ENCODE data around the gene PCDH9.
"Not testable (repeated sequence)": the region's sequence is repeated elsewhere in the genome, so short reads cannot be mapped to it uniquely, and the experiment has no call there.

The PCDH9 gene

DNA sequence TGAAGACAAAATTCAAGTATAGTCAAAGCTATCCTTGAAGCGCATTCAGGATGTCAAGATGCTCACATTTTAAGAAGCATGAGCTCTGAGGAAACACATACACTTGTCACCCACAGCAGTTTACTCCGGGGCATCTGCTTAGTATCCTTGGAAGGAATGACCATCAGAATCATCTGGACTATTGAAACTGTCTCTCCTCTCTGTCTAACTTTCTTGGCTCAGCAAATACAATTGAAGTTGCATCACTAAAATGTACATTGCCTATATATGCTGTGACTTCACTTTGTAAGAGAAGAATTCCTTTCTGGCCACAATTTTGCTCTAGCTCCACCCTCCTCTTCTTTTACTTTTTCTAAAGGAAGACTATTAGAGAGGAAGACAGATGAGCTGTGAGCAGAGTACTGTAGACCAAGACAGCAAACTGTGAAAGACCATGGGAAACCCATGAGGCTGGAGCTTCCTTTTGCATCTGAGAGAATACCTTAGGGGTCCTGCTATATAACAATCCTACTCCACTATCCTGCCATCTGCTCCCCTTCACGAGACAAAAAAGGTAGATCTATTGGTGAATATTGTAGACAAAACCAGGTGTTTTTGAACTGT lies 906.3 kb downstream of the PCDH9 start:
- no peak for DNase-seq (ENCODE audit: low read depth in 2 of 2, low spot score in 1 of 2)

DNA sequence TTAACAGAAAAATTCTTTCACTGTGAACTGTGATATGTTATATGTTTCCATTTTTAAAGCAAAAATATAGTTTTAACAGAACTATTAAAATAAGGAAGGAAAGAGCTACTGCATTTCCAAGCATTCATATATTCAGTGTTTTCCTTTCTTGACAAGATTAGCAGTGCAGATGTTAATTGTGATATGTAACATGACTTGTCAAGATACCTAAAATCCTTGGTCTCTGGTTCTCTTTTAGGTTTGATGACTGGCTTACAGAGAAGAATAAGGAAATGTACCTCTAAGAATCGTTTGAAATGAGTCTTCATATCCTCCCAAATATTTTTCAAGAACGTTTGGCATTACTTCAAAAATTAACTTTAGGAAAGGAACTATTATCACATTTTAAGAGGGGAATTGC lies 907.2 kb downstream of the PCDH9 start:
- DNase-seq (ENCODE audit: low read depth in 2 of 2, low spot score in 1 of 2), result no peak

DNA sequence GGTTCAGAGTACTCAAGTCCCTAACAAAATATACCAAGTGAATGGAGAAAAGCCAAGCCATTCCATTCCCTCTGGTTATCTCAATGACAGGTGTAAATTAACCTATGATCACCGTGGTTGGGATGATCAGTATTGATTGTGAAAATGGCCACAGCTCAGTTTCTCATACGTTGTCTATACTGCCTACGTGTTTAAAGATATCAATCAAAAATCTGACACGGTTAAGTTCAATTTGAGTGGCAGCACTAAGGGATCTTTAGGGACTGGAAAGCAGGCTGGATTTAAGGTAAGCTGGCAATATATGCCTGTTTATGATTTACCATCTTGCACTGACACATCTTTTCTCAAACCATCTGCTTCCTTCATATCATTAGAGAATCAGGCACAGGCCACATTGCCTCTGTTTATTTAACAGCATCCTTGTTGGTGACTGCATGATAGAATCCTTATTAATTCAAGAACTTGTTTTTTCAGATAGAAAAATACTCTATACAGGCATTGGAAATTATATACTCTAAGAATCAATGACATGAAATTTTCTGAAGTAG lies 907.9 kb downstream of the PCDH9 start:
- DNase-seq (ENCODE audit: low read depth in 2 of 2, low spot score in 1 of 2), result no peak

DNA sequence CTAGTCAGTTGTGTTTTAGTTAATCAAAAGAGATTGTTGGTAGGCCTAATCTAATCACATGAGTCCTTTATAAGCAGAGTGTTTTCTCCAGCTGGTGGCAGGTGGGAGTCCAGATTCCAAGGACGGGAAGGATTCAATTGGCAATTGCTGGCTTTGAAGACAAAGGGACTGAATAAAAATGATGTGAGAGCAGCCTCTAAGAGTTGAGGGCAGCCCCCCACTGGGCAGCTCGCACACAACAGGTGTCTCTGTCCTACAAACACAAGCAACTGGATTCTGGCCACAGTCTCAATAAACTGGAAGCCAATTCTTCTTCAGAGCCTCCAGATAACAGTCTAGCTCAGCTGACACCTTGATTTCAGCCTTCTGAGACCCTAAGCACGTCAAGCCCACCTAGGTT lies 915.2 kb downstream of the PCDH9 start:
- DNase-seq (ENCODE audit: low read depth in 2 of 2, low spot score in 1 of 2), result no peak

DNA sequence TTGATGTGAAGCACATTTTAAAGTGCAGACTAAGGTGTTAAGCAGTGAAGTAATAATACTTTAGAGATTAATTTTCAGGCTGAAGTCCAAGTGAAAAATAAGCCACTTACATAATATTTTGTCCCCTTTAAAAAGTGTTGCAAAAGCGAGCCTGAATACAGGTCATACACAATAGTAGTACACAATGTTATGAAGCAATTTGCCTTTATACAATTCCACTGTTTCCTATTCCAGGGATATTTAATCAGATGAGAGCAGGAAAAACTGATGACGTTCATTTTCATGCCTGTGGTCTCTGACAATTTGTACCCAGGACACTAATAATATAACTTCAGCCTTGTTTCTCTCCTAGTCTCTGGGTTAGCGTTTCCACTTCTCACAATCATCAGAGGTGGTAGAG lies 916.7 kb downstream of the PCDH9 start:
- no peak for DNase-seq (ENCODE audit: low read depth in 2 of 2, low spot score in 1 of 2)

DNA sequence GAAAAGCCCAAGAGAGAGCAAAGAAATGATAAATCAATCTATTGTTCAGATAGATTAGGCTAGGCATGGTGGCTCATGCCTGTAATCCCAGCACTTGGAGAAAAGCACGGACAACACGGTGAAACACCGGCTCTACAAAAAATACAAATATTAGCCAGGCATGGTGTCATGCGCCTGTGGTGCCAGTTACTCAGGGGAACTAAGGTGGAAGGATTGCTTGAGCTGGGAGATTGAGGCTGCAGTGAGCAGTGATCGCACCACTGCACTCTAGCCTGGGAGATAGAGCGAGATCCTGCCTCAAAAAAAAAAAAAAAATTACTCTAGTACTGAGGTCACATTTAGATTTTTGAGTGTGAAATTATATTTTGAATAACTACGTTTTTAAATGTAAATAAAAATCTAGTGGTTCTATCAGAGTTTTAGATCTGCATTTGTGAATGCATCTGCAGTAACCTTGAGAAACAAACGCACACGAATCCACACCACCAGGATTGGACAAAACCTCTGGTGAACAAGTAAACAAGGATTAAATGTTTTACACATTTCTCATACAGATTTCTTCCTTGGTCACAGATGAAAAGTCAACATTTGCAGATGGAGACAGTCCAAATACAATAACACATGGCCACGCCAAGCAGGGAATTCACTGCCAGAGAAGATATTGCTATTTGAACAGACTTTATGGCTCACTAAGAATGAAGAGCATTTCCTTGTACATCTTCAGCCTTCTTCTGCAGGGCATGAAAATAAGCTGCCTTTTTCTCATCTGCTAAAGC lies 917.6 kb downstream of the PCDH9 start:
- no peak for DNase-seq (ENCODE audit: low read depth in 2 of 2, low spot score in 1 of 2)

DNA sequence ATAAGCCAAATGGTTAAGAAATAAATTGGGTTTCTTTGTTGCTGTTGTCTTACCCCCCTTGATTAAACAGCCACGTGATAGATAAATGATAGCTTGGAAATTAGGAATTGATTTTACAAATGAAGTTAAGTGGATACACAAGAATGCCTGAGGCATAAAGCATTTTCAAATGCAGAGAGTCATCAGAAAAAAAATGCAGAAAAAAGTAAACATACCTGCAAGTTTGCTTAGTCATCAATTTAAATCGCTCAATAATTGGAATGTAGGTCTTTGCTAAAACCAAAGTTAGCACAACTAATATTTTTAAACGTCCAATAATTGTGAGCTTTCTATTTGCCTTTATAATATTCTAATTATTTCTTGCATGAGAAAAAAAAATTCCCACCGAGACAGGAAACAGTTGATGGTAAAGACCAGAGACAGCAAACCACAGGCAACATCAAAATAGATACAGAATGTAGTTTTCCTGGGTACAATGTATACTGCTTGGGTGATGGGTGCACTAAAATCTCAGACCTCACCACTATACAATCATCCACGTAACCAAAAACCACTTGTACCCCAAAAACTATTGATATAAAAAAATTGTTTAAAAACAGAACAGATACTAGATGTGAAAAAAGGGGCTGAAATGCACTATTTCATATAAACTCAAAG lies 924.0 kb downstream of the PCDH9 start:
- no peak for DNase-seq (ENCODE audit: low read depth in 2 of 2, low spot score in 1 of 2)

DNA sequence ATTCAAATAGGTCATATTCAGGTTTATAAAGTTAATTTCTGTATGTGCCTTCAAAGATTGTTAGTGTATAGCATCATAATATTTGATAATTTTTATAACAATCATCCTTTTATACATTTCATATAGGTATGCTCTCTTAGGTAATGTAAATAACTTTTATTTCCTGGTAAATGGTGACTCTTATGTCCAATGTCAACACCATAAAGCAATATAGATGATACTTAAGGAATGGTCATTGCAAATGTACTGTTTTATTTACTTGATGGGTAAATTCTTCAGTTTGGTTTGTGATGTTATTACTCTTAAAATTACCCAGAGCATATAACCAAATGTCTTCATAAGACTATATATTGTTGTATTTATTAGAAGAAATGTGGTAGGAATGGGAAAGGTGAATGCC lies 928.7 kb downstream of the PCDH9 start:
- DNase-seq (ENCODE audit: low read depth in 2 of 2, low spot score in 1 of 2), result no peak

DNA sequence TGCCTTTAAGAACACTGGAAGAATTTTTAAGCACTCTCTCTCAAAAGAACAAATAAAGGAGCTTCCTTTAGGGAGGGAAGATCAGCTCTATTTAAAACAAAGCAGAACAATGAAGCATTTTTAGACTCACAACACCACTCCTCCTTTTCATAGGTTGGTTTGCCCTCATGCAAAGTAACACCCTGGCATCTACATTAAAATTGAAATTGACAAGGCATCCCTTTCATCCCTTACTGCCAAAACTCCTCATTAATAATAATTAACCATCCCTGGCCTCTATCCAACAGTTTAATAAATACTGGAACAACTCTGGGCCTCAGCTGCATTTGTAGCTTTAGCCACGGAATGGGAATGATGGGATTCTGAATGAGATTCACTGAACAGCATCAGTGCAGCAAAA lies 929.1 kb downstream of the PCDH9 start:
- DNase-seq (ENCODE audit: low read depth in 2 of 2, low spot score in 1 of 2), result no peak

DNA sequence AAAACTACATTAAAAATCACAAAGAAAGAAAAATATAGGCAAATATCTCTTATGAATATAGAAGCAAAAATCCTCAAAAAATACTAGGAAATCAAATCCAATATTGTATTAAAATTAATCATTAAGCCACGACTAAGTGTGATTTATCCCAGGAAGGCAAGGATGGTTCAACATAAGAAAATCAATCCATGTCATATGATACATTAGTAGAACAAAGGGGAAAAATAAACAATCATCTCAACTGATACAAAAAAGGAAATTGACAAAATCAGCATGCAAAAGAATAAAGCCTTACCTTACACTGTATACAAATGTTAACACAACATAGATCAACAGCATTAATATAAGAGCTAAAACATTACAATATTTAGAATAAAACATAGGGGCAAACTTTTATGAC lies 933.3 kb downstream of the PCDH9 start:
- no peak for DNase-seq (ENCODE audit: low read depth in 2 of 2, low spot score in 1 of 2)

DNA sequence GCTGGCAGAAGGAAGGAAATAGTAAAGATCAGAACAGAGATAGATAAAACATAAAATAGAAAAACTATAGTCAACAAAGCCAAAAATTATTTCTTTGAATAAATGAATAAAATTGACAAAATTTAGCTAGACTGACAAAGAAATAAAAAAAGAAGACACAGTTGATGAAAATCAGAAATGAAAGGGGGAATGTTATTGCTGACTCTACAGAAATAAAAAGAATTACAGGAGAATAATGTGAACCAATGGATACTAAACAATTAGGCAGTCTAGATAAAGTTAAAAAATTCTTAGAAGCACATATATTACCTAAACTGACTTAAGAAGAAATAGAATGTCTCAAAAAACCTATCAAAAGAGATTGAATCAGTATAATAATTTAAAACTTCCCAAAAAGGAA lies 933.8 kb downstream of the PCDH9 start:
- DNase-seq (ENCODE audit: low read depth in 2 of 2, low spot score in 1 of 2), result no peak

DNA sequence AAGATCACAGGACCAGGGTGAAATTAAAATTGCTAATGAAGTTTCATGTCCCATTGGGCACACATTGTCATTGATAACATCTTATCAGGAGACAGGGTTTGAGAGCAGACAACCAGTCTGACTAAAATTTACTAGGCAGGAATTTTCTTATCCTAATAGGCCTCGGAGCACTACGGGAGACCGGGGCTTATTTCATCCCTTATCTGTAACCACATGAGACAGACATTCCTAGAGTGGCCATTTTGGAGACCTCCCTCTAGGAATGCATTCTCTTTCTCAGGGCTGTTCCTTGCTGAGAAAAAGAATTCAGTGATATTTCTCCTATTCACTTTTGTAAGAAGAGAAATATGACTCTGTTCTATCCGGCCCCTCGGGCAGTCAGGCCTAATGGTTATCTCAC lies 943.3 kb downstream of the PCDH9 start:
- DNase-seq (ENCODE audit: low read depth in 2 of 2, low spot score in 1 of 2), result not testable (repeated sequence)

DNA sequence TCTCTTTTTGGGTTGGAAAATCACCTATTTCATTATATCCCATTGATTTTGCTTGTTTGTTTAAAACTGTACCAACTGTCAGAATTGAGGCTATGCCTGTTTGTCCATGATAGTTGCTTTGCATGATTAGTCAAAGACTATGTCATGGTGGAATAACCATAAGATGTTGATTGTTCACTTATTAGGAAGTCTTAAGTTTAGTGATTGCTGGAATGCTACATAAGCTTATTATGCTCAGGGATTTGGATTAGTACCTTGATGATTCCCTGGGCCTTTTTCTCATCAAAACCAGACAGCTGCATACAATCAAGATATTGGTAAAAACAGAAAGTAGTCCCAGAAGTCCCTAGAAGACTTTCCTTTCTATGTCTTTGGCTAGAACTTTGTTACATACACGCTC lies 954.7 kb downstream of the PCDH9 start:
- no peak for DNase-seq (ENCODE audit: low read depth in 2 of 2, low spot score in 1 of 2)

DNA sequence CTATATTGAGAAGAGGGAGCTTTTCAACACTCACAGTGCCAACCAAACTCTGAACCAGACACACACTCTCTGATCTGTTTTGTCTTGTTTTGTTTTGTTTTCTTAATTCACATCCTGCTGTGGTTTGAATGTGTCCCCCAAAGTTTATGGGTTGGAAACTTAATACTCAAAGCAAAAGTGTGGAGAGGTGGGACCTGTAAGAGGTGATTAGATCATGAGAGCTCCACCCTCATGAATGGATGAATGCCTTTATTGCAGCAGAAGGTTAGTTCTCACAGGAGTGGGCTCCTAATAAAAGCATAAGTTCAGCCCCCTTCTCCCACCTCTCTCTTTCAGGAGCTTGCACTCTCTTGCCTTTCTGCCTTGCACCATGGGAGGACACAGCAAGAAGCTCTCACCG lies 957.1 kb downstream of the PCDH9 start:
- DNase-seq (ENCODE audit: low read depth in 2 of 2, low spot score in 1 of 2), result no peak

DNA sequence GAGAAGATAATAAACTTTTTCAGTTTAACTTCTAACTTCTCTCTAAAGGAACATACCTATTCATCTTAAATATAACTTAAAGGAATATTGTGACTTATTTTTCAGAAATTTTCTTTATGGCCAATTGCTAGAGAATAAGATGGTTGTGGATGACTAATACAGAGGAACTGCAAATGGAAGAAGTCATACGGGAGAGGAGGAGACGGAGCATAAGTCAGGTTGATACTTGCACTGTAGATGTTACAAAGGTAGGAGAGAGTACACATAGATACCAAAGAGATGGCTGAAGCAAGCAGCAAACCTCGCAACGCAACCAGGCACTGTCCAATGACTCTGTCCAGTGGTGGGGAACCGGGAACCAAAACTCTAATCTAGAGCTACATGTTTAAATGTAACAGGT lies 963.4 kb downstream of the PCDH9 start:
- DNase-seq (ENCODE audit: low read depth in 2 of 2, low spot score in 1 of 2), result no peak

DNA sequence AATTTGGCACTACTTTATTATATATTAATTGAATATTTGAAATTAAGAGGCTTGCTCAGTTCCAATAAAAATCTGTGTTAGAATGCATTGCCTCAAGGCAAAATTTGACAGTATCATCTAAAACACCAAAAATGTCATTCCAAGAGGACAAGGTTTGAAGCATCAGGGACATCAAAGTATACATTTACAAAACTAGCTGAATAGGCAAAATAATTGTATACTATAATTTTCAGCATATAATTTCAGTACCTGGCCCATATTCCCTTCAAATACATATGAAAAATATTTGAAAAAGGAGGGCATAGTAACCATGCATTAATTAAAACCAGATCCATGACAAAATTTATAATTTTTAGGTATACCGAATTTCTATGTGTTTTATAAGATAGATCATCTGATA lies 963.8 kb downstream of the PCDH9 start:
- no peak for DNase-seq (ENCODE audit: low read depth in 2 of 2, low spot score in 1 of 2)

DNA sequence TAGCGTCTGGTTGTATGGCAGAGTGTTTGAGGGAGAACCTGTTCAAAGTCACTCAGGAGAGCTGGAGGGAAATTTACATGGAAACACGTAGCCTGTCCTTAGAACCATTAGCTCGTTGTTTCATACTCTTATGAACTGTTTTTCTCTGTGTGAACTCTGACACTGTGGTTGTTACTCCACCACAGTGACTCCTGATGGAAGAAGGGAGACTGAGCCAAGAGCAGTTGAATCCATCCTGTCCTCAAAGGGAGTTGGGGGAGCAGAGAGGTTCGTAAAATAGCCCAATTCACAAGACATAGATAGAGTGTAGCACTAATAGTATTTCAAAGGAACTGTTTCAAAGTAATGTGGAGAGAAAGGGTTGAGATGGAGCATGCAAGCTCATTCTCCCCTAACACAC lies 964.8 kb downstream of the PCDH9 start:
- DNase-seq (ENCODE audit: low read depth in 2 of 2, low spot score in 1 of 2), result no peak

DNA sequence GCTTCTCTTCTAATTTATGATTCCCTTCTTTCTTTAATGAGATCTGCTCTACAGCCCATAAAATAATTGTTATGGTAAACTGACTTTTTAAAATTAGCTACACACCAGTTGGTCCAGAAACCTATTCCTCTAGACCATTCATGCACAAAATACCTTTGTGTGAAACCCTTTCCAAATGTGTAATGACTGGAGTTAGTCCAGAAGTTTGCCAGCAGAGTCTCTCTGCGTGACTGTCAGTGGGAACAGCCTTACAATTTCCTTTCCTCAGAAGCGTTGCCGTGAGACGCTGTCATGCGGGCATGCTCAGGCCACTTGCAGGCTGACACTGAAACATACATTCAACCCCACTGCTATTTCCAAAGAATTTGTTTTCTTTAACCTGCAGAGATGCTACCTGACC lies 965.2 kb downstream of the PCDH9 start:
- DNase-seq (ENCODE audit: low read depth in 2 of 2, low spot score in 1 of 2), result no peak

DNA sequence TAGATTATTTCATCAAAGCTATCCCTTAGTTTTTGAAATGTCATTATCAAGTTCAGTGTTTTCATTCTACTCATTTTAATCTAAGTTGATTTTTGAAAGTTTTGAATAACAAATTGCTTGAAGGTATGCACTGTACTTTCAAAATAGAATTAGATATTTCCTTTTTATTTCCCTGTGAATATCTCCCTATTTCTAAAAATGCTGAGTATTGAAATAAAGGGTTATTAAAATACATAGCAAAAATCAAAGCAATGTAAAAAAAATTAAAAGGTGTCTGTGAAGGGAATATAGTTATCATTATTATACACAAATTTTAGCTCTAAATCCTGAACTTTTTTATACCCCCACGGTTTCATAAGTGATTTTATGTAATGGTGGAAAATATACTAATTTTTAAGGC lies 967.8 kb downstream of the PCDH9 start:
- DNase-seq (ENCODE audit: low read depth in 2 of 2, low spot score in 1 of 2), result no peak

DNA sequence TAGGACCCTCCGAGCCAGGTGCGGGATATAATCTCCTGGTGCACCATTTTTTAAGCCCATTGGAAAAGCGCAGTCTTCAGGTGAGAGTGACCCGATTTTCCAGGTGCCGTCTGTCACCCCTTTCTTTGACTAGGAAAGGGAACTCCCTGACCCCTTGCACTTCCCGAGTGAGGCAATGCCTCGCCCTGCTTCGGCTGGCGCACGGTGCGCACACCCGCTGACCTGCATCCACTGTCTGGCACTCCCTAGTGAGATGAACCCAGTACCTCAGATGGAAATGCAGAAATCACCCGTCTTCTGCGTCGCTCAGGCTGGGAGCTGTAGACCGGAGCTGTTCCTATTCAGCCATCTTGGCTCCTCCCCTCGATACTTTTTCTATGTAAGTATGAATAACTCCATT lies 970.7 kb downstream of the PCDH9 start:
- DNase-seq (ENCODE audit: low read depth in 2 of 2, low spot score in 1 of 2), result not testable (repeated sequence)
